K562 (cell line): ENCODE results near the gene SYNJ2.

ENCODE experiments used
- CTCF ChIP-seq, 3 experiments: IDR thresholded peaks in 2 of 3; conservative IDR thresholded peaks in 1 of 3; 2 replicates each; pipeline ENCODE4 v1.5.1; 2011 to 2012; ENCODE audit warnings: low read length in 3 of 3, mild to moderate bottlenecking in 3 of 3, control low read depth in 2 of 3, improper control_type of control experiment in 1 of 3, inconsistent platforms in 1 of 3, low read depth in 1 of 3, mixed read lengths in 1 of 3, moderate library complexity in 1 of 3; ENCODE audit not compliant: insufficient read depth in 2 of 3
- ETV6 ChIP-seq, 3 experiments: fragments of 150-350 bp in 1 of 3; sonication (generic) in 1 of 3; formaldehyde crosslinking in 1 of 3; IDR thresholded peaks; 2 replicates each; pipeline versions ENCODE4 v1.6.1 to v1.8.0; 2014 to 2022; ENCODE audit warnings: borderline replicate concordance in 2 of 3, low read depth in 2 of 3, antibody characterized with exemption in 1 of 3, low read length in 1 of 3, mild to moderate bottlenecking in 1 of 3, missing genetic modification reagents in 1 of 3
- LCOR ChIP-seq: sonication (generic); formaldehyde crosslinking; IDR thresholded peaks from 2 replicates; pipeline ENCODE4 v1.8.0; 2022; ENCODE audit warnings: mild to moderate bottlenecking, missing genetic modification reagents
- NUFIP1 ChIP-seq: fragments of 450-650 bp; IDR thresholded peaks from 2 replicates; pipeline ENCODE4 v1.6.1; 2018; ENCODE audit not compliant: partially characterized antibody
- POLR2AphosphoS5 ChIP-seq: IDR thresholded peaks from 2 replicates; pipeline ENCODE4 v1.6.1; 2011; ENCODE audit warnings: mild to moderate bottlenecking, low read depth, low read length, moderate library complexity; ENCODE audit not compliant: control insufficient read depth, insufficient read depth
- RBM25 ChIP-seq: fragments of 200-400 bp; formaldehyde crosslinking; IDR thresholded peaks from 2 replicates; pipeline ENCODE4 v1.6.1; 2018; ENCODE audit warnings: low read length, low read depth, moderate library complexity; ENCODE audit not compliant: severe bottlenecking
- TAF1 ChIP-seq: IDR thresholded peaks from 2 replicates; pipeline ENCODE4 v1.6.1; 2011; ENCODE audit warnings: mild to moderate bottlenecking, low read length, moderate library complexity; ENCODE audit not compliant: insufficient read depth, control insufficient read depth, severe bottlenecking; ENCODE audit errors: extremely low read depth
- YY1 ChIP-seq, 3 experiments: IDR thresholded peaks; 2 replicates each; pipeline ENCODE4 v1.6.1; 2011; ENCODE audit warnings: low read length in 2 of 3, mild to moderate bottlenecking in 2 of 3, moderate library complexity in 2 of 3, borderline replicate concordance in 1 of 3, control low read depth in 1 of 3, low read depth in 1 of 3; ENCODE audit not compliant: insufficient read depth in 3 of 3, insufficient replicate concordance in 2 of 3, control insufficient read depth in 1 of 3, insufficient read length in 1 of 3; ENCODE audit errors: extremely low read depth in 1 of 3
- ZBTB34 ChIP-seq: fragments of 250-450 bp; sonication (Bioruptor Pico); IDR thresholded peaks from 2 replicates; pipeline ENCODE4 v1.8.0; 2021; ENCODE audit warnings: mild to moderate bottlenecking, moderate library complexity

- TF ChIP-seq ETV6 (IDR thresholded peaks at IDR 0.05; ENCODE audit: borderline replicate concordance in 1 of 2, low read depth in 2 of 2, low read length in 1 of 2) (no peak), ETV6 (CRISPR knock-in tag; IDR thresholded peaks at IDR 0.05; ENCODE audit: borderline replicate concordance) (no peak), TAF1 (no peak), POLR2AphosphoS5 (no peak), ZBTB34 (CRISPR knock-in tag) (no peak), LCOR (CRISPR knock-in tag) (no peak), YY1 (IDR thresholded peaks at IDR 0.05; ENCODE audit: borderline replicate concordance in 1 of 3, control insufficient read depth in 1 of 3, extremely low read depth in 1 of 3, insufficient read depth in 3 of 3, insufficient read length in 1 of 3, insufficient replicate concordance in 2 of 3, low read depth in 1 of 3, low read length in 2 of 3) (no peak), NUFIP1 (no peak), CTCF (IDR thresholded peaks at IDR 0.05 in 2 of 3, conservative IDR thresholded peaks at IDR 0.05 in 1 of 3; ENCODE audit: insufficient read depth in 2 of 3, low read depth in 1 of 3, low read length in 3 of 3) (no peak), RBM25 (no peak)
These were observed 113.4 kb downstream of the SYNJ2 start for GRCh38 chr6:158095031-158095430.
